MM.1S (cell line): Measurements from ENCODE around the gene FLYWCH1.

ENCODE experiments used
- EZH2 ChIP-seq: fragments of 300-600 bp; sonication (generic); optimal IDR thresholded peaks from 2 replicates; pipeline ENCODE3; 2017; ENCODE audit warnings: low read depth, mild to moderate bottlenecking, antibody characterized with exemption, low read length, mixed read lengths
- EZH2phosphoT487 ChIP-seq: fragments of 300-600 bp; sonication (generic); IDR thresholded peaks from 2 replicates; pipeline ENCODE4 v1.6.1; 2018; ENCODE audit warnings: antibody characterized with exemption, low read length
- TF ChIP-seq, protein P1 (sequence below): fragments of 300-600 bp; sonication (generic); IDR thresholded peaks from 2 replicates; pipeline ENCODE4 v1.5.1; 2016; ENCODE audit warnings: antibody characterized with exemption, low read length, mixed read lengths

DNA sequence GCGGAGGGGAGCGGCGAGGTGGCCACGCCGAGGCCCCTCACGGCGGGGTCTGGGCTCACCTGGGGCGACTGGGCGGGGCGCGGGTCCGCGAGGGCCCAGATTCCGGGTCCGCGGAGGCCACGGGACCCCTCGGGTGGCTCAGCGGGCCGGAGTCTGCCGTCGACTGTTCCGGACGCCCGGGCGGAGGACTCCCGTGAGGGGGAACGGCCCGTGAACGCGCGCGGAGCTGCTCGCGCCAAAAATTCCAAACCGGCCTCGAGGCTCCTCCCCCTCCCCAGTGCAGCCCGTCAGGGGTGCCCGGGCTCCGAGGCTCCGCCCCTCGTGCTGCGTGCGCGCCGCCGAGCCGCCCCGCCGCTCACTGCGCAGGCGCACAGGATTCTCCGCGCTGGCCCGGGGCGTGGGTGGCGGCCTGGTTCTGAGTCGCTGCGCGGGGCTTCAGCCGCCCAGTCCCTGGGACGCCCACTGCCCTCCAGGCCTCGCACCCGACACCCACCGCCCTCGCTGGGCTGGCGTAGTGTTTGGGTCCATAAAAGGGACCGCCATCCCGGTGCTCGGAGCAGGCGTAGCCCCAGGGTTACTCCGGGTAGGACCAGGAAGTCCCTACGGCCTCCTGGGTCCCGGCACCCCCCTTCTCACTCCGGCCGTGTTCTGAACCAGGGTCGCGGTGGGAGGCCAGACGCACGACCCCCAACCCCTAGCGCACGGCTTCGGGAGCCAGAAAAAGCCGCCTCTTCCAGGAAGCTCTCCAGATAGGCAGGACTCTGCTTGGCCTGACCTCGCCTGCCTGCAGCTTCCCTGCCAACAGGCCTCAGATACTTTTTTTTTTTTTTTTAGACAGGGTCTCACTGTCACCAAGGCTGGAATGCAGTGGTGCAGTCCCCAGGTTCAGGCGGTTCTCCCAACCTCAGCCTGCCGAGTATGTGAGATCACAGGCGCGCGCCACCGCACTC, 68.8 kb downstream of the FLYWCH1 start, which contains the start of gene PKMYT1:
- TF ChIP-seq, protein P1, sequence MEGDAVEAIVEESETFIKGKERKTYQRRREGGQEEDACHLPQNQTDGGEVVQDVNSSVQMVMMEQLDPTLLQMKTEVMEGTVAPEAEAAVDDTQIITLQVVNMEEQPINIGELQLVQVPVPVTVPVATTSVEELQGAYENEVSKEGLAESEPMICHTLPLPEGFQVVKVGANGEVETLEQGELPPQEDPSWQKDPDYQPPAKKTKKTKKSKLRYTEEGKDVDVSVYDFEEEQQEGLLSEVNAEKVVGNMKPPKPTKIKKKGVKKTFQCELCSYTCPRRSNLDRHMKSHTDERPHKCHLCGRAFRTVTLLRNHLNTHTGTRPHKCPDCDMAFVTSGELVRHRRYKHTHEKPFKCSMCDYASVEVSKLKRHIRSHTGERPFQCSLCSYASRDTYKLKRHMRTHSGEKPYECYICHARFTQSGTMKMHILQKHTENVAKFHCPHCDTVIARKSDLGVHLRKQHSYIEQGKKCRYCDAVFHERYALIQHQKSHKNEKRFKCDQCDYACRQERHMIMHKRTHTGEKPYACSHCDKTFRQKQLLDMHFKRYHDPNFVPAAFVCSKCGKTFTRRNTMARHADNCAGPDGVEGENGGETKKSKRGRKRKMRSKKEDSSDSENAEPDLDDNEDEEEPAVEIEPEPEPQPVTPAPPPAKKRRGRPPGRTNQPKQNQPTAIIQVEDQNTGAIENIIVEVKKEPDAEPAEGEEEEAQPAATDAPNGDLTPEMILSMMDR, result no peak
- TF ChIP-seq EZH2phosphoT487 (no peak), EZH2 (no peak)
